Kidney epithelial cell (primary cell): ENCODE results near the gene NR4A1. TPM values are rescaled to one million over a fixed set of nuclear protein-coding genes. Genes with fewer than 3 reads are reported as not detected.

Experiments
- DNase-seq: peaks from one replicate; pipeline ENCODE4 v3.0.0-alpha.2; 2010; ENCODE audit warnings: low read depth
- H3K27me3 ChIP-seq: 2 replicates; pipeline ENCODE4 v1.6.0; 2011; ENCODE audit warnings: low read length; ENCODE audit not compliant: control insufficient read depth, insufficient read depth
- H3K36me3 ChIP-seq: 2 replicates; pipeline ENCODE4 v1.5.1; 2011; ENCODE audit warnings: low read length; ENCODE audit not compliant: control insufficient read depth, insufficient read depth
- H3K4me3 ChIP-seq: 2 replicates; pipeline ENCODE4 v1.5.1; 2011; ENCODE audit warnings: low read depth, mild to moderate bottlenecking, control low read depth, low read length
- total RNA-seq: library from RNA; depleted of rRNA; stranded (reverse); fragments of >200 nt; gene quantifications from 2 replicates; pipeline ENCODE4 v1.2.3, GENCODE V29; 2015
- TF ChIP-seq, protein P1 (sequence below): IDR thresholded peaks from 2 replicates; pipeline ENCODE4 v1.5.1; 2011; ENCODE audit warnings: mild to moderate bottlenecking, moderate library complexity, low read length, control low read depth, inconsistent platforms; ENCODE audit not compliant: insufficient read depth, poor library complexity, severe bottlenecking

Gene NR4A1
- total RNA-seq, 1 donor from 2014 or later: 9.2 TPM

DNA sequence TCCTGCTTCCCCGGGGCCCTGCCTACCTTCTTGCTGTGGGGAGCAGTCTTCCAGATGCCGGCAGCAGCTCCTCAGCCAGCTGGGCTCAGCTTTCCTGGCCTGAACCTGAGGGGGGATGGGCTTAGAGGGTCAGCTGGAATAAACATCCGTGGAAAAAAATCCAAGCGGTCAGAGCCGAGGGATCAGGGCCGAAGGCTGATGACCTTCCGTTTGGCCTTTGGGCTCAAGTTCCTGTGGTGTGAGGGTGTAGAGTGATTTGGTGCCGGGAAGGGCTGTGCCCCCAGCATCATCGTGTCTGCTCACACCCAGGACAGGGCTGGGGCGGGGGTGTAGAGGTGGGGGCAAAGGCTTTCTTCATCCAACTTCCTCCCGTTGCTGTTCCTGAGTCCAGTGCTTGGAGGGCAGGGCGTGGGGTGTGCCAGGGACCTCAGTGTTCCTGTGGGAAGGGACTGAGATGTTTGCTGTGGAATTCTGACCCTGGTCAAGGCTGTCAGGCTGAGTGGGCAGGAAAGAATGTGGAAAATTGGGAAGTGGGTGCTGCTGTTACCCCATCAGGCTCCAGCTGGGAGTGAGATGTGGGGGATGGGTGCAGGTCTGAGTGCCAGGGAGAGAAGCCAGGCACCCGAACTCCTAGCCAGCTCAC, 30.9 kb downstream of the NR4A1 start:
- H3K27me3 ChIP-seq: peaks cover 14% of the 10 kb centered on the region
- TF ChIP-seq, protein P1, sequence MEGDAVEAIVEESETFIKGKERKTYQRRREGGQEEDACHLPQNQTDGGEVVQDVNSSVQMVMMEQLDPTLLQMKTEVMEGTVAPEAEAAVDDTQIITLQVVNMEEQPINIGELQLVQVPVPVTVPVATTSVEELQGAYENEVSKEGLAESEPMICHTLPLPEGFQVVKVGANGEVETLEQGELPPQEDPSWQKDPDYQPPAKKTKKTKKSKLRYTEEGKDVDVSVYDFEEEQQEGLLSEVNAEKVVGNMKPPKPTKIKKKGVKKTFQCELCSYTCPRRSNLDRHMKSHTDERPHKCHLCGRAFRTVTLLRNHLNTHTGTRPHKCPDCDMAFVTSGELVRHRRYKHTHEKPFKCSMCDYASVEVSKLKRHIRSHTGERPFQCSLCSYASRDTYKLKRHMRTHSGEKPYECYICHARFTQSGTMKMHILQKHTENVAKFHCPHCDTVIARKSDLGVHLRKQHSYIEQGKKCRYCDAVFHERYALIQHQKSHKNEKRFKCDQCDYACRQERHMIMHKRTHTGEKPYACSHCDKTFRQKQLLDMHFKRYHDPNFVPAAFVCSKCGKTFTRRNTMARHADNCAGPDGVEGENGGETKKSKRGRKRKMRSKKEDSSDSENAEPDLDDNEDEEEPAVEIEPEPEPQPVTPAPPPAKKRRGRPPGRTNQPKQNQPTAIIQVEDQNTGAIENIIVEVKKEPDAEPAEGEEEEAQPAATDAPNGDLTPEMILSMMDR: no peak
- no peak overlapping the region for H3K4me3 ChIP-seq
- H3K36me3 ChIP-seq: no peaks in the 10 kb centered on the region
- no peak for DNase-seq

- H3K27me3 ChIP-seq: peaks cover 19% of the 10 kb centered on the region
Observed at GRCh38 chr12:52082669-52082987, 31.4 kb downstream of the NR4A1 start.

DNA sequence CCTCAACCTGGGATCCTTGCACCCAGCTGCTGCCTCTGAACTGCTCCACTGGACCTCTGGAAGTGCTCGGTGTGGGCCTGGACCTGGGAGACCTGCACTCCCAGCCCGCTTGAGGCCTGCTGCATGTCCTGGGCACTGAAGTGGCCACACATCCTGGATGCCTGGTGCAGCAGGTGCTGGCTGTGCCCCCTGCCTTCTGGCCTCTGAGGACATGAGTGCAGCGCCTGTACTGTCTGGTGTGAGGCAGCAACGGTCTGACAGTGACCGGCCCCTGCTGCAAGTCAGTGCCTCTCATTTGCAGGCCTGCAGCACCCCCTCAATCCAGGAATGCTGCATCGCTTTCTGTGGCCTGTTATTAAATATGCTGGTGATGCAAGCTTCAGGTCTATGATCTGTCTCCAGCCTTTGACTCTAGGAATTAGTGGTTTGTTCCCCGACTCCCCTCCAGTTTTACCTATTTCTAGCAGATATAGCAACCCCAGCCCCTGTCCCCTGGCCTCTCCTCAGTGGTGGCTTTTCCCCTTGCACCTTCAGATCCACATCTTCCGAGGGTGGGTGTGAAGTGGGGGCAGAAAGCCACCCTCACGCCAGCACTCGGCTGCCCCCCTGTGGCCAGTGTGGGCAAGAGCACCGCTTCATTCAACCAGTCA, 31.9 kb downstream of the NR4A1 start:
- H3K27me3 ChIP-seq: peaks cover 24% of the 10 kb centered on the region
- H3K4me3 ChIP-seq: no peak overlapping the region
- TF ChIP-seq, protein P1: peak; percentile 99
- H3K36me3 ChIP-seq: no peaks in the 10 kb centered on the region
- no peak for DNase-seq

More at GRCh38 chr12:52082669-52082987, 31.4 kb downstream of the NR4A1 start:
- no peak for DNase-seq
- TF ChIP-seq, protein P1: no peak
- no peak overlapping the region for H3K4me3 ChIP-seq
- no peaks in the 10 kb centered on the region for H3K36me3 ChIP-seq

- H3K36me3 ChIP-seq: no peaks in the 10 kb centered on the region
- DNase-seq: no peak
- H3K27me3 ChIP-seq: peaks cover 28% of the 10 kb centered on the region
- no peak overlapping the region for H3K4me3 ChIP-seq
- TF ChIP-seq, protein P1: no peak
Observed at GRCh38 chr12:52083638-52083996, 32.4 kb downstream of the NR4A1 start.

DNA sequence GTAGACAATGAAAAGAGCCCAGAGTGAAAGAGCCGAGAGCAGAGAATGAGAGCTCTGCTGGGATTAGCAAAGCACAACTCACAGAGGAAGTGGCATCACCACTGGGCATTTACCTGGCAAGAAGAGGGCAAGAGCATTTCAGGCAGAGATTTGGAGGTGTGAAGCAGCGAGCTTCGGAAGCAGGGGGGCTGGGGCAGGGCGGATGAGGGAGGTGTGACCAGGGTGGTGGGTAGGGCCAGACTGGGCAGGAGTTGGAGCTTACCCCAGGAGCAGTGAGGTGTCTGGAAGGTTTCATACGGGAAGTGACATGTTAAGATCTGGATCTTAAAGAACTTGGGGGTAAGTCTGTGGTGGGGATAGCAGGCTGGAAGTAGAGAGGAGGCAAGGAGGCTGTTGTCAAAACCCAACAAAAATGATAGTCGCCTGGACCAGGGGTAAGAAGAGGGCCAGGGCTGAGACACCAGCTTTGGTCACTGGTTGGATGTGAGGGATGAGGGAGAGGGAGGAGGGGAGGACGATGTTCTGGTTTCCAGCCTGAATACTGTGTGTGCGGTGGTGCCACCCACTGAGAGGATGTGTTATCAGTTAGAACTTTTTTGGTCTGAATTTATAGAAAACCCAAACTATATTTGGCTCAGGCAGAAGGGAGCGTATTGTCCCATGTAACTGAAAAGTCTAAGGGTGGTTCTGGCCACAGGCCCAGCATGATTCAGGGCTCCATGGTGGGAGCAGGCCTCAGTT, 33.4 kb downstream of the NR4A1 start:
- TF ChIP-seq, protein P1: no peak
- H3K4me3 ChIP-seq: no peak overlapping the region
- H3K27me3 ChIP-seq: peaks cover 31% of the 10 kb centered on the region
- DNase-seq: no peak
- no peaks in the 10 kb centered on the region for H3K36me3 ChIP-seq
